ENCODE results near the gene PF4V1.

The PF4V1 gene

DNA sequence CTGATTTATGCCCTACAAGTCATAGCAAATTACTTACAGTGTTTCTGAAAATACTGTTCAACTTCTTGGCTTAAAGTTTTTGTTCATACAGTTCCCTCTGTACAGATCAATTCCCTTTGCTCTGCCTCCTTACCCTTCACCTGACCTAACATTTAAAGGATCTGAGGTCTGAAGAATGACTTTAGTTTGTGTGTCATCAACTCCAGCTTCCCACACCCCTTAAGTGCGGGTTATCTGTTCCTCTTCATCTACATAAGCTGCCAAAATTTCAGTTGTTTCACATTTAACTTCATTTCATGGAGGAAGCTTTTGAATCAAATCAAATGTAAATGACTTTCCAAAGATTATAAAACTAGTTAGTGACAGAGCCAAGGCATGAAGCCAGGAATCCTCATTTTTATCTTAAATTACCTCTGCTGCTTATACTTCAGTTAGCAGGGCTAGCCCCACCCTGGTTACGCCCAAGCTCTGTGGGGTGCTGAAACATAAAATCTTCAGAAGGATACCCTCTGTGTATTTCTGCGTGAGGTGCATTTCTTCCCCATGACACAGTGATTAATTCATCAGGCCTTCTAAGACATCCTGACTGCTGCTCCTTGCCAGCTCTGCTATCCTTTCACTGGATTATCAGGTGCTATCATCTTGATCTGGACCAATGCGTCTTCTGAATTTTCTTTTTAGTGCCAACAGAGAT is 32.6 kb downstream of the PF4V1 start:
- no peak overlapping the region for H3K9ac ChIP-seq (ENCODE audit: insufficient read length, low read depth)
- H3K36me3 ChIP-seq (ENCODE audit: insufficient read depth, insufficient read length, low read length): no peaks in the 10 kb centered on the region
- H3K27me3 ChIP-seq (ENCODE audit: insufficient read depth, insufficient read length): no peaks in the 10 kb centered on the region
- no peaks in the 10 kb centered on the region for H3K9me3 ChIP-seq (ENCODE audit: insufficient read depth, low read length)
- no peak for DNase-seq (ENCODE audit: low read depth, low spot score)
- TF ChIP-seq YY1 (IDR thresholded peaks at IDR 0.05; ENCODE audit: insufficient read depth, insufficient read length) (no peak), ZNF274 (IDR thresholded peaks at IDR 0.05; ENCODE audit: low read depth, low read length) (no peak), SUZ12 (IDR thresholded peaks at IDR 0.05; ENCODE audit: extremely low read depth, insufficient read depth, insufficient read length) (no peak)
- no peaks in the 10 kb centered on the region for H3K4me1 ChIP-seq (ENCODE audit: insufficient read depth, insufficient read length)
- no peak overlapping the region for H3K4me3 ChIP-seq (ENCODE audit: insufficient read length, low read depth)

DNA sequence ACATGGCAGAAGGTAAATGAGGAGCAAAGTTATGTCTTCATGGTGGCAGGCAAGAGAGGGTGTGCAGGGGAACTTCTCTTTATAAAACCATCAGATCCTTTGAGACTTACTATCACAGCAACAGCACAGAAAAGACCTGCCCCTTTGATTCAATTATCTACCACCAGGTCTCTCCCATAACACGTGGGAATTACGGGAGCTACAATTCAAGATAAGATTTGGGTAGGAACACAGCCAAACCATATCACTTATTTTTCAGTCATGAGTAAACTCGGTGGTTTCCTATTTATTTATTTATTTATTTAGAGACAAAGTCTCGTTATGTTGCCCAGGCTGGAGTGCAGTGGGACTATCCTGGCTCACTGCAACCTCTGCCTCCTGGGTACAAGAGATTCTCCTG is 38.2 kb downstream of the PF4V1 start:
- H3K9me3 ChIP-seq (ENCODE audit: insufficient read depth, low read length): no peaks in the 10 kb centered on the region
- no peaks in the 10 kb centered on the region for H3K27me3 ChIP-seq (ENCODE audit: insufficient read depth, insufficient read length)
- H3K36me3 ChIP-seq (ENCODE audit: insufficient read depth, insufficient read length, low read length): no peaks in the 10 kb centered on the region
- no peak overlapping the region for H3K4me3 ChIP-seq (ENCODE audit: insufficient read length, low read depth)
- H3K9ac ChIP-seq (ENCODE audit: insufficient read length, low read depth): no peak overlapping the region
- H3K4me1 ChIP-seq (ENCODE audit: insufficient read depth, insufficient read length): no peaks in the 10 kb centered on the region
- TF ChIP-seq ZNF274 (IDR thresholded peaks at IDR 0.05; ENCODE audit: low read depth, low read length) (no peak), SUZ12 (IDR thresholded peaks at IDR 0.05; ENCODE audit: extremely low read depth, insufficient read depth, insufficient read length) (no peak), YY1 (IDR thresholded peaks at IDR 0.05; ENCODE audit: insufficient read depth, insufficient read length) (no peak)
- no peak for DNase-seq (ENCODE audit: low read depth, low spot score)

GRCh38 chr4:73891739-73892405 is 38.8 kb downstream of the PF4V1 start:
- H3K27me3 ChIP-seq (ENCODE audit: insufficient read depth, insufficient read length): no peaks in the 10 kb centered on the region
- no peaks in the 10 kb centered on the region for H3K9me3 ChIP-seq (ENCODE audit: insufficient read depth, low read length)
- H3K4me3 ChIP-seq (ENCODE audit: insufficient read length, low read depth): no peak overlapping the region
- H3K4me1 ChIP-seq (ENCODE audit: insufficient read depth, insufficient read length): no peaks in the 10 kb centered on the region
- TF ChIP-seq ZNF274 (IDR thresholded peaks at IDR 0.05; ENCODE audit: low read depth, low read length): no peak
- TF ChIP-seq YY1 (IDR thresholded peaks at IDR 0.05; ENCODE audit: insufficient read depth, insufficient read length): no peak
- no peak for TF ChIP-seq SUZ12 (IDR thresholded peaks at IDR 0.05; ENCODE audit: extremely low read depth, insufficient read depth, insufficient read length)
- no peaks in the 10 kb centered on the region for H3K36me3 ChIP-seq (ENCODE audit: insufficient read depth, insufficient read length, low read length)
- H3K9ac ChIP-seq (ENCODE audit: insufficient read length, low read depth): no peak overlapping the region
- no peak for DNase-seq (ENCODE audit: low read depth, low spot score)

DNA sequence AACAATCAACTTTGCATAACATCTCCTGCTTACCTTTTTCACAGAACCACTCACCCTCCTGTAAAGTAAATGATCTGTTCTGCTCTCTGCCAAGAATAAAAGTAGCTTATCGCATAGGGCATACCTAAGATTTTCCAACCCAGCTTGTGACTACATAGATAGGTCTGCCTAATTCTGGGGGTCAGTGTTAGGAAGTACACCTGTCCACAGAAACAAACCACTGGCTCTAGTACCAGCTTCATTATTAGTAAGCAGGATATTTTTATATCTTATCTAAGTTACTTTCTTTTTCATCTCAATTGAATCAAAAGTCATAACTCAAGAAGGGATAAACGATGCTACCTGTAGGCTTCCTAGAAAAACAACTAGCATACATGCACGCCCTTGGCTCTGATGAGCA is 39.9 kb downstream of the PF4V1 start:
- no peak for TF ChIP-seq YY1 (IDR thresholded peaks at IDR 0.05; ENCODE audit: insufficient read depth, insufficient read length)
- no peak for TF ChIP-seq SUZ12 (IDR thresholded peaks at IDR 0.05; ENCODE audit: extremely low read depth, insufficient read depth, insufficient read length)
- TF ChIP-seq ZNF274 (IDR thresholded peaks at IDR 0.05; ENCODE audit: low read depth, low read length): no peak
- no peaks in the 10 kb centered on the region for H3K4me1 ChIP-seq (ENCODE audit: insufficient read depth, insufficient read length)
- no peak for DNase-seq (ENCODE audit: low read depth, low spot score)

GRCh38 chr4:73894001-73894400 is 40.9 kb downstream of the PF4V1 start:
- no peaks in the 10 kb centered on the region for H3K36me3 ChIP-seq (ENCODE audit: insufficient read depth, insufficient read length, low read length)
- H3K27me3 ChIP-seq (ENCODE audit: insufficient read depth, insufficient read length): no peaks in the 10 kb centered on the region
- H3K9ac ChIP-seq (ENCODE audit: insufficient read length, low read depth): no peak overlapping the region
- H3K4me3 ChIP-seq (ENCODE audit: insufficient read length, low read depth): no peak overlapping the region
- H3K4me1 ChIP-seq (ENCODE audit: insufficient read depth, insufficient read length): no peaks in the 10 kb centered on the region
- DNase-seq (ENCODE audit: low read depth, low spot score): no peak
- TF ChIP-seq SUZ12 (IDR thresholded peaks at IDR 0.05; ENCODE audit: extremely low read depth, insufficient read depth, insufficient read length): no peak
- TF ChIP-seq ZNF274 (IDR thresholded peaks at IDR 0.05; ENCODE audit: low read depth, low read length): no peak
- no peak for TF ChIP-seq YY1 (IDR thresholded peaks at IDR 0.05; ENCODE audit: insufficient read depth, insufficient read length)
- no peaks in the 10 kb centered on the region for H3K9me3 ChIP-seq (ENCODE audit: insufficient read depth, low read length)

More for the DNA sequence above, 39.9 kb downstream of the PF4V1 start:
- Histone ChIP-seq H3K36me3 (ENCODE audit: insufficient read depth, insufficient read length, low read length) (no peaks in the 10 kb centered on the region), H3K27me3 (ENCODE audit: insufficient read depth, insufficient read length) (no peaks in the 10 kb centered on the region), H3K9me3 (ENCODE audit: insufficient read depth, low read length) (no peaks in the 10 kb centered on the region), H3K4me3 (ENCODE audit: insufficient read length, low read depth) (no peak overlapping the region), H3K9ac (ENCODE audit: insufficient read length, low read depth) (no peak overlapping the region)

- DNase-seq (ENCODE audit: low read depth, low spot score): no peak
- H3K36me3 ChIP-seq (ENCODE audit: insufficient read depth, insufficient read length, low read length): no peaks in the 10 kb centered on the region
Measured at GRCh38 chr4:73895201-73896175, 42.4 kb downstream of the PF4V1 start.

More at GRCh38 chr4:73895201-73896175, 42.4 kb downstream of the PF4V1 start:
- Histone ChIP-seq H3K27me3 (ENCODE audit: insufficient read depth, insufficient read length) (no peaks in the 10 kb centered on the region), H3K9me3 (ENCODE audit: insufficient read depth, low read length) (no peaks in the 10 kb centered on the region), H3K4me1 (ENCODE audit: insufficient read depth, insufficient read length) (no peaks in the 10 kb centered on the region), H3K9ac (ENCODE audit: insufficient read length, low read depth) (no peak overlapping the region), H3K4me3 (ENCODE audit: insufficient read length, low read depth) (no peak overlapping the region)
- TF ChIP-seq ZNF274 (IDR thresholded peaks at IDR 0.05; ENCODE audit: low read depth, low read length) (no peak), SUZ12 (IDR thresholded peaks at IDR 0.05; ENCODE audit: extremely low read depth, insufficient read depth, insufficient read length) (no peak), YY1 (IDR thresholded peaks at IDR 0.05; ENCODE audit: insufficient read depth, insufficient read length) (no peak)

Data from NT2/D1 (cell line).